DND-41 (cell line): ENCODE measurements around the gene TTLL4.

ENCODE experiments used
- ATAC-seq: fragments of 200-7000 bp; cut with Tn5 transposase; 3 replicates; pipeline ENCODE4 v1.9.1; 2021; ENCODE audit warnings: low read depth; ENCODE audit not compliant: insufficient read depth
- DNase-seq: peaks from one replicate; pipeline ENCODE4 v3.0.0-alpha.2; 2020
- H2AFZ ChIP-seq: 2 replicates; pipeline ENCODE4 v1.6.0; 2012; ENCODE audit warnings: low read depth, low read length
- H3K27ac ChIP-seq: 2 replicates; pipeline ENCODE4 v1.5.1; 2012; ENCODE audit warnings: low read length, inconsistent platforms
- H3K27me3 ChIP-seq: fragments of 200-600 bp; sonication (generic); 2 replicates; pipeline ENCODE4 v1.6.0; 2012; ENCODE audit warnings: low read length, mild to moderate bottlenecking, inconsistent platforms; ENCODE audit not compliant: insufficient read depth, poor library complexity
- H3K36me3 ChIP-seq: 2 replicates; pipeline ENCODE4 v1.5.1; 2012; ENCODE audit warnings: low read length, inconsistent platforms; ENCODE audit not compliant: insufficient read depth
- H3K4me1 ChIP-seq: 2 replicates; pipeline ENCODE4 v1.5.1; 2012; ENCODE audit warnings: mild to moderate bottlenecking, low read length; ENCODE audit not compliant: insufficient read depth
- H3K4me2 ChIP-seq: 2 replicates; pipeline ENCODE4 v1.6.0; 2012; ENCODE audit warnings: mild to moderate bottlenecking, moderate library complexity, low read length, inconsistent platforms; ENCODE audit not compliant: insufficient read depth
- H3K4me3 ChIP-seq, 2 experiments: fragments of 200-600 bp in 1 of 2; shearing (Covaris generic) in 1 of 2; 2 replicates each; pipeline ENCODE4 v1.5.1; 2012 to 2016; ENCODE audit warnings: inconsistent platforms in 2 of 2, low read length in 2 of 2, mild to moderate bottlenecking in 2 of 2, low read depth in 1 of 2, moderate library complexity in 1 of 2
- H3K79me2 ChIP-seq: 2 replicates; pipeline ENCODE4 v1.6.0; 2012; ENCODE audit warnings: low read length, inconsistent platforms; ENCODE audit not compliant: insufficient read depth
- H3K9ac ChIP-seq: 2 replicates; pipeline ENCODE4 v1.6.0; 2012; ENCODE audit warnings: low read depth, mild to moderate bottlenecking, inconsistent platforms, low read length, moderate library complexity
- H3K9me3 ChIP-seq: 2 replicates; pipeline ENCODE4 v1.5.1; 2012; ENCODE audit warnings: low read length, moderate library complexity, mild to moderate bottlenecking, inconsistent platforms; ENCODE audit not compliant: insufficient read depth, severe bottlenecking
- H4K20me1 ChIP-seq: 2 replicates; pipeline ENCODE4 v1.6.0; 2012; ENCODE audit warnings: low read length; ENCODE audit not compliant: insufficient read depth
- EZH2 ChIP-seq: IDR thresholded peaks from 3 replicates; pipeline ENCODE4 v1.6.1; 2012; ENCODE audit warnings: borderline replicate concordance, low read depth, mild to moderate bottlenecking, moderate library complexity, low read length, inconsistent platforms; ENCODE audit not compliant: severe bottlenecking
- TF ChIP-seq, protein P1 (sequence below): IDR thresholded peaks from 2 replicates; pipeline ENCODE4 v1.5.1; 2012; ENCODE audit warnings: borderline replicate concordance, low read length, moderate library complexity, mild to moderate bottlenecking; ENCODE audit not compliant: poor library complexity, severe bottlenecking; ENCODE audit errors: extremely low read depth

The TTLL4 gene

DNA sequence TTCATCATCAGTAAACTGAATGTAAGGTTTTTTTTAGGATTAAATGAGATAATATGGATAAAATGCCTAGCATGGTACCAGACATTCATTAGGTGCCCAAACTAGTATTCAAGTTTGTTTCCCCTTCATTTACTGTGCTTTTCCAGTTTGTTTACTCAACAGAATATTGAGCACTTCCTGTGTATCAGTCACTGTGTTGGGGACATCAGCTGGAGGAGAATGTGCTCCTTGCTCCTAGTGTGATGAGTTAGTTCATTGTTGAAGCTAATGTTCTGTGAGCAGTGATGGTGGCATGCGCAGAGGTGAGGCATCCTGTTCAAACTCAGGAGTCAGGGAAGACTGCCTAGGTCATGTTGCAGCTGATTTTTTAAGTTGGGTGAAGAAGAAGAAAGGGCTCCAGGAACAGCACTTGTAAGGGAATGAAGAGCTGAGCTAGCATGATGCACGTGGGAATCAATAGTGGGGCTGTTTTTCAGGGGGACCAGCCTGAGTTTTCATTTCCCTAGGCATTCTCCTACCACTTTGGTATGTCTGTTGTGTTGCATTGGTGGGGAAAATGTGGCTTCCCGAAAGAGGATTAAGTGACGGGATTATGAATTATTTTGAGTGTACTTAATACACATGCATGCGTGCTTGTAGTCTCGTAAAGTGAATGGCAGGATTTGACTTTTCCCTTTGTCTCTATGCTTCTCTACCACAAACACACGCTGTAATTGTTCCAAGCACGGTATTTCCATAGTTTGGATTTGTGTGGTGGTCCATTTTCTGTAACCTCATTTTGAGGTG is 23.7 kb downstream of the TTLL4 start:
- Histone ChIP-seq H3K4me3 (no peak overlapping the region), H3K36me3 (peaks cover 50% of the 10 kb centered on the region), H3K27me3 (no peaks in the 10 kb centered on the region), H3K9ac (no peak overlapping the region), H2AFZ (no peak overlapping the region), H3K79me2 (peaks cover 77% of the 10 kb centered on the region), H3K4me1 (no peaks in the 10 kb centered on the region), H3K27ac (no peak overlapping the region), H4K20me1 (peaks cover 51% of the 10 kb centered on the region), H3K4me2 (no peak overlapping the region), H3K9me3 (no peaks in the 10 kb centered on the region)
- TF ChIP-seq EZH2, result no peak
- TF ChIP-seq, protein P1, sequence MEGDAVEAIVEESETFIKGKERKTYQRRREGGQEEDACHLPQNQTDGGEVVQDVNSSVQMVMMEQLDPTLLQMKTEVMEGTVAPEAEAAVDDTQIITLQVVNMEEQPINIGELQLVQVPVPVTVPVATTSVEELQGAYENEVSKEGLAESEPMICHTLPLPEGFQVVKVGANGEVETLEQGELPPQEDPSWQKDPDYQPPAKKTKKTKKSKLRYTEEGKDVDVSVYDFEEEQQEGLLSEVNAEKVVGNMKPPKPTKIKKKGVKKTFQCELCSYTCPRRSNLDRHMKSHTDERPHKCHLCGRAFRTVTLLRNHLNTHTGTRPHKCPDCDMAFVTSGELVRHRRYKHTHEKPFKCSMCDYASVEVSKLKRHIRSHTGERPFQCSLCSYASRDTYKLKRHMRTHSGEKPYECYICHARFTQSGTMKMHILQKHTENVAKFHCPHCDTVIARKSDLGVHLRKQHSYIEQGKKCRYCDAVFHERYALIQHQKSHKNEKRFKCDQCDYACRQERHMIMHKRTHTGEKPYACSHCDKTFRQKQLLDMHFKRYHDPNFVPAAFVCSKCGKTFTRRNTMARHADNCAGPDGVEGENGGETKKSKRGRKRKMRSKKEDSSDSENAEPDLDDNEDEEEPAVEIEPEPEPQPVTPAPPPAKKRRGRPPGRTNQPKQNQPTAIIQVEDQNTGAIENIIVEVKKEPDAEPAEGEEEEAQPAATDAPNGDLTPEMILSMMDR, result no peak
- ATAC-seq (no peak), DNase-seq (no peak)

DNA sequence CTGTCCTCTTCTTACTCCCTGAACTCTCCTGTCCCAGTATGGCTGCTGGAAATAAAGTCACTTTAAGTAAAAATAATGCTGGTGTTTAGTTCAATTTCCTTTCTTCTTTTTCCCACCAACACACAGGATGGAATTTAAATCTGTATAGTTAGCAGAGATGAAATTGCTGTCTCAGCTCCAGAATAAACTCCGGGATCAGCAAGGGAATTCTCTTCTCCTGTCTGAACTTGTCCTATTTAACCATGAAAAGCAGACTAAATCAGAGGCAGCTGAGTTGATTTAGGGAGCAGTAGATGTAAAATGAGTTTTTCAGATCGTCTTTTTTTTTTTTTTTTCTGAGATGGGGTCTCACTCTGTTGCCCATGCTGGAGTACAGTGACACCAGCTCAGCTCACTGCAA is 25.9 kb downstream of the TTLL4 start:
- H3K4me1 ChIP-seq, result no peaks in the 10 kb centered on the region
- peaks cover 71% of the 10 kb centered on the region for H3K36me3 ChIP-seq
- no peak overlapping the region for H3K4me2 ChIP-seq

DNA sequence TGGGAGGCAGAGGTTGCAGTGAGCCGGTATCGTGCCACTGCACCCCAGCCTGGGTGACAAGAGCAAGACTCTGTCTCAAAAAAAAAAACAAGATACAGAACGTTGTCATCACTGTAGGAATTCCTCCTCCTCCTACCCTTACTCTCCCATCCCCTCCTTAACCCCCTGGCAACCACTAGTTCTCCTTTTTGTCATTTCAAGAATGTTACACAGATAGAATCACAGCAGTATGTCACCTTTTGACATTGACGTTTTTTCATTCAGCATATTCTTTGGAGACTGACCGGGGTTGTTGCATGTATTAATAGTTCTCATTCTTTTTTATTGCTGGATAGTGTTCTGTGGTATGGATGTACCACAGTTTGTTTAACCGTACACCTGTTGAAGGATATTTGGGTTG is 32.4 kb downstream of the TTLL4 start:
- no peak overlapping the region for H2AFZ ChIP-seq
- H3K79me2 ChIP-seq, result peaks cover 6% of the 10 kb centered on the region
- no peaks in the 10 kb centered on the region for H3K27me3 ChIP-seq
- H3K36me3 ChIP-seq, result peaks cover 92% of the 10 kb centered on the region
- DNase-seq (no peak), ATAC-seq (no peak)
- H3K9me3 ChIP-seq, result no peaks in the 10 kb centered on the region
- H3K4me2 ChIP-seq, result no peak overlapping the region
- peaks cover 22% of the 10 kb centered on the region; the same call in 1 of the 2 replicates for H4K20me1 ChIP-seq
- no peak overlapping the region for H3K27ac ChIP-seq
- no peak overlapping the region for H3K9ac ChIP-seq
- no peak overlapping the region for H3K4me3 ChIP-seq
- no peaks in the 10 kb centered on the region for H3K4me1 ChIP-seq
- TF ChIP-seq, protein P1, result no peak
- no peak for TF ChIP-seq EZH2

More for the DNA sequence above, 25.9 kb downstream of the TTLL4 start:
- Histone ChIP-seq H3K9ac (no peak overlapping the region), H3K27ac (no peak overlapping the region), H4K20me1 (peaks cover 60% of the 10 kb centered on the region), H3K79me2 (peaks cover 62% of the 10 kb centered on the region), H3K4me3 (no peak overlapping the region), H3K9me3 (no peaks in the 10 kb centered on the region), H3K27me3 (no peaks in the 10 kb centered on the region), H2AFZ (no peak overlapping the region)
- TF ChIP-seq, protein P1, result no peak
- no peak for TF ChIP-seq EZH2
- ATAC-seq (no peak), DNase-seq (no peak)
